Left ventricle myocardium superior (tissue), 1 donor: ENCODE data around the gene UGT3A1. TPM values are rescaled to one million over a fixed set of nuclear protein-coding genes. Genes with fewer than 3 reads are reported as not detected.
"Not testable (repeated sequence)": the region's sequence is repeated elsewhere in the genome, so short reads cannot be mapped to it uniquely, and the experiment has no call there.

Experiments
- ATAC-seq: fragments of 200-7000 bp; cut with Tn5 transposase; one replicate; pipeline ENCODE4 v1.9.1; 2020; ENCODE audit warnings: mild to moderate bottlenecking, moderate library complexity
- DNase-seq: peaks from one replicate; pipeline ENCODE4 v3.0.0-alpha.2; 2020
- intact Hi-C: fragments of 100-400 bp; cut with micrococcal nuclease; formaldehyde crosslinking; loops from one replicate; pipeline ENCODE4 v1.11.0; 2022
- long read RNA-seq: library from polyadenylated mRNA; unstranded; transcript quantifications from one replicate; pipeline ENCODE4 v2.0.0, GENCODE V29; 2021
- total RNA-seq: library from RNA; stranded (reverse); fragmentation: NEBNext Ultra II Directional; extraction: Animal tissue kit (Norgen Biotek cat#: 25700); gene quantifications from one replicate; pipeline ENCODE4 v1.2.1, GENCODE V29; 2021
- donor health status: DM: no; HTN: yes; CAD: no; lungs with severe emphysema.

Gene UGT3A1
- total RNA-seq, result not detected
- long read RNA-seq, result 0 reads

GRCh38 chr5:35990941-35991611 is at the start of gene UGT3A1:
TSS of gene UGT3A1 (minus strand) at chr5:35991390. CDS start at chr5:35991240, 150 bp downstream.
- no peak for DNase-seq
- ATAC-seq, result no peak
- intact Hi-C loops, result no loop called here

GRCh38 chr5:36035696-36036095 is 44.5 kb upstream of the UGT3A1 start:
- no peak for ATAC-seq
- intact Hi-C loops, result no loop called here
- no peak for DNase-seq

- DNase-seq, intact Hi-C loops, ATAC-seq: not testable (repeated sequence)
Observed at GRCh38 chr5:36034536-36035134, 43.4 kb upstream of the UGT3A1 start.

GRCh38 chr5:36033486-36033885 is 42.3 kb upstream of the UGT3A1 start:
- DNase-seq (no peak), ATAC-seq (no peak)
- intact Hi-C loops, result no loop called here

- DNase-seq, result no peak
- intact Hi-C loops, result no loop called here
- ATAC-seq, result no peak
Observed at GRCh38 chr5:36033047-36033446, 41.9 kb upstream of the UGT3A1 start.

GRCh38 chr5:36031223-36031622 is 40.0 kb upstream of the UGT3A1 start:
- ATAC-seq (no peak), DNase-seq (no peak)
- intact Hi-C loops, result no loop called here

- DNase-seq, result no peak
- intact Hi-C loops, result no loop called here
- ATAC-seq, result no peak
Observed at GRCh38 chr5:36029914-36030313, 38.7 kb upstream of the UGT3A1 start.

GRCh38 chr5:36028816-36029465 is 37.8 kb upstream of the UGT3A1 start:
- ATAC-seq (no peak), DNase-seq (no peak)
- intact Hi-C loops, result no loop called here

- ATAC-seq, result no peak
- intact Hi-C loops, result no loop called here
Observed at GRCh38 chr5:36027711-36028110, 36.5 kb upstream of the UGT3A1 start.

GRCh38 chr5:36026706-36027465 is 35.7 kb upstream of the UGT3A1 start:
- intact Hi-C loops, result no loop called here
- DNase-seq, result no peak
- ATAC-seq, result no peak

More at GRCh38 chr5:36027711-36028110, 36.5 kb upstream of the UGT3A1 start:
- no peak for DNase-seq

- ATAC-seq, intact Hi-C loops, DNase-seq: not testable (repeated sequence)
Observed at GRCh38 chr5:36022246-36022645, 31.1 kb upstream of the UGT3A1 start.

GRCh38 chr5:36019584-36019983 is 28.4 kb upstream of the UGT3A1 start:
- intact Hi-C loops, DNase-seq, ATAC-seq: not testable (repeated sequence)

GRCh38 chr5:36017622-36018021 is 26.4 kb upstream of the UGT3A1 start:
- ATAC-seq, result no peak
- DNase-seq, result no peak
- intact Hi-C loops, result no loop called here

- ATAC-seq (no peak), DNase-seq (no peak)
- intact Hi-C loops, result no loop called here
Observed at GRCh38 chr5:36017004-36017403, 25.8 kb upstream of the UGT3A1 start.

GRCh38 chr5:36013182-36013581 is 22.0 kb upstream of the UGT3A1 start:
- intact Hi-C loops, result no loop called here
- DNase-seq (no peak), ATAC-seq (no peak)

- ATAC-seq, result no peak
- DNase-seq, result no peak
- intact Hi-C loops, result no loop called here
Observed at GRCh38 chr5:36009698-36010097, 18.5 kb upstream of the UGT3A1 start.

- intact Hi-C loops, result no loop called here
- DNase-seq, result no peak
- no peak for ATAC-seq
Observed at GRCh38 chr5:36007366-36007765, 16.2 kb upstream of the UGT3A1 start.

- ATAC-seq, result no peak
- intact Hi-C loops, result no loop called here
- DNase-seq, result no peak
Observed at GRCh38 chr5:36006163-36006562, 15.0 kb upstream of the UGT3A1 start.

GRCh38 chr5:36001032-36001431 is 9.8 kb upstream of the UGT3A1 start:
- DNase-seq (no peak), ATAC-seq (no peak)
- intact Hi-C loops, result no loop called here

GRCh38 chr5:35999547-35999946 is 8.4 kb upstream of the UGT3A1 start:
- intact Hi-C loops, result no loop called here
- DNase-seq (no peak), ATAC-seq (no peak)
